DND-41 (cell line): ENCODE results near the gene CX3CR1.

Source experiments
- EZH2 ChIP-seq: IDR thresholded peaks from 3 replicates; pipeline ENCODE4 v1.6.1; 2012; ENCODE audit warnings: borderline replicate concordance, low read depth, mild to moderate bottlenecking, moderate library complexity, low read length, inconsistent platforms; ENCODE audit not compliant: severe bottlenecking
- TF ChIP-seq, protein P1 (sequence below): IDR thresholded peaks from 2 replicates; pipeline ENCODE4 v1.5.1; 2012; ENCODE audit warnings: borderline replicate concordance, low read length, moderate library complexity, mild to moderate bottlenecking; ENCODE audit not compliant: poor library complexity, severe bottlenecking; ENCODE audit errors: extremely low read depth

DNA sequence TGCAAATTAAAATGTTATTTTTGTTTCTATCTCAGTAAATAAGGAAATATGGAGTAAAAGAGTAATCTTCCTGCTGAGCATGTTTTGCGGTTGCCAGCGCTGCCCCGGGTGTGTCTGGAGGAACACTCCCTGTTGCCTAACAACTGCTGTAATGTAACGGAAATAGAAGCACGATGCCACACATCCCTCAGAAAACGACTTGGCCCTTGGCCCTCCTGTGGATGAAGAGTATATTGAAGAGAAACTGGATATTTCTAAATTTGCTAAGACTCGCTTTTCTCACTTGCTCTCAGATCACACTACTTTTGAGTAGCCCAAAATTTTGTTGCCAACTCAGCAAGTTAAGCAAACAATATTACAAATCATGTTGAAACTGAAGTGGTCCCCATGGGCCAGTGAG is 18.9 kb downstream of the CX3CR1 start:
- TF ChIP-seq, protein P1, sequence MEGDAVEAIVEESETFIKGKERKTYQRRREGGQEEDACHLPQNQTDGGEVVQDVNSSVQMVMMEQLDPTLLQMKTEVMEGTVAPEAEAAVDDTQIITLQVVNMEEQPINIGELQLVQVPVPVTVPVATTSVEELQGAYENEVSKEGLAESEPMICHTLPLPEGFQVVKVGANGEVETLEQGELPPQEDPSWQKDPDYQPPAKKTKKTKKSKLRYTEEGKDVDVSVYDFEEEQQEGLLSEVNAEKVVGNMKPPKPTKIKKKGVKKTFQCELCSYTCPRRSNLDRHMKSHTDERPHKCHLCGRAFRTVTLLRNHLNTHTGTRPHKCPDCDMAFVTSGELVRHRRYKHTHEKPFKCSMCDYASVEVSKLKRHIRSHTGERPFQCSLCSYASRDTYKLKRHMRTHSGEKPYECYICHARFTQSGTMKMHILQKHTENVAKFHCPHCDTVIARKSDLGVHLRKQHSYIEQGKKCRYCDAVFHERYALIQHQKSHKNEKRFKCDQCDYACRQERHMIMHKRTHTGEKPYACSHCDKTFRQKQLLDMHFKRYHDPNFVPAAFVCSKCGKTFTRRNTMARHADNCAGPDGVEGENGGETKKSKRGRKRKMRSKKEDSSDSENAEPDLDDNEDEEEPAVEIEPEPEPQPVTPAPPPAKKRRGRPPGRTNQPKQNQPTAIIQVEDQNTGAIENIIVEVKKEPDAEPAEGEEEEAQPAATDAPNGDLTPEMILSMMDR, result peak; percentile 59
- TF ChIP-seq EZH2, result no peak
